Osteoblast (primary cell): Measurements from ENCODE around the gene TMEM236. TPM values are rescaled to one million over a fixed set of nuclear protein-coding genes. Genes with fewer than 3 reads are reported as not detected.
A peak's percentile ranks its signal among the peaks of the same experiment; 100 is the strongest.

ENCODE experiments used
- DNase-seq: peaks from one replicate; pipeline ENCODE4 v3.0.0; 2011; ENCODE audit warnings: low spot score, mixed read lengths; ENCODE audit not compliant: insufficient read length; ENCODE audit errors: missing footprints
- H2AFZ ChIP-seq: 2 replicates; pipeline ENCODE4 v1.6.0; 2011; ENCODE audit warnings: mild to moderate bottlenecking, low read length
- H3K27ac ChIP-seq: 2 replicates; pipeline ENCODE4 v1.5.1; 2011; ENCODE audit warnings: mild to moderate bottlenecking, low read depth, low read length, moderate library complexity
- H3K27me3 ChIP-seq: 2 replicates; pipeline ENCODE4 v1.6.0; 2012; ENCODE audit warnings: mild to moderate bottlenecking, control low read depth, inconsistent platforms, low read length, moderate library complexity; ENCODE audit not compliant: insufficient read depth
- H3K36me3 ChIP-seq: 2 replicates; pipeline ENCODE4 v1.5.1; 2011; ENCODE audit warnings: mild to moderate bottlenecking, low read length, control low read depth, moderate library complexity; ENCODE audit not compliant: insufficient read depth
- H3K4me1 ChIP-seq: 2 replicates; pipeline ENCODE4 v1.5.1; 2011; ENCODE audit warnings: mild to moderate bottlenecking, low read length, control low read depth, moderate library complexity; ENCODE audit not compliant: insufficient read depth
- H3K4me2 ChIP-seq: 2 replicates; pipeline ENCODE4 v1.6.0; 2011; ENCODE audit warnings: mild to moderate bottlenecking, low read length; ENCODE audit not compliant: insufficient read depth
- H3K4me3 ChIP-seq: fragments of 200-600 bp; sonication (generic); 3 replicates; pipeline ENCODE4 v1.5.1; 2012; ENCODE audit warnings: mild to moderate bottlenecking, low read length, inconsistent platforms; ENCODE audit not compliant: insufficient read depth
- H3K79me2 ChIP-seq: 2 replicates; pipeline ENCODE4 v1.6.0; 2012; ENCODE audit warnings: mild to moderate bottlenecking, low read length, control low read depth, inconsistent platforms; ENCODE audit not compliant: insufficient read depth
- H3K9me3 ChIP-seq: 2 replicates; pipeline ENCODE4 v1.5.1; 2011; ENCODE audit warnings: low read depth, low read length, control low read depth
- H4K20me1 ChIP-seq: 2 replicates; pipeline ENCODE4 v1.6.0; 2012; ENCODE audit warnings: mild to moderate bottlenecking, low read length, control low read depth; ENCODE audit not compliant: insufficient read depth
- CTCF ChIP-seq: IDR thresholded peaks from 2 replicates; pipeline ENCODE4 v1.5.1; 2011; ENCODE audit warnings: mild to moderate bottlenecking, low read depth, low read length, moderate library complexity; ENCODE audit errors: extremely low read depth
- total RNA-seq: library from RNA; depleted of rRNA; stranded (reverse); fragments of >200 nt; gene quantifications from 2 replicates; pipeline ENCODE4 v1.2.3, GENCODE V29; 2012

Gene TMEM236
- total RNA-seq, 1 donor, result under 0.01 TPM

- no peaks in the 10 kb centered on the region for H3K79me2 ChIP-seq
- DNase-seq, result no peak
- H2AFZ ChIP-seq, result no peak overlapping the region
- H3K9me3 ChIP-seq, result no peaks in the 10 kb centered on the region
- no peaks in the 10 kb centered on the region for H4K20me1 ChIP-seq
- no peaks in the 10 kb centered on the region for H3K27me3 ChIP-seq
- no peak overlapping the region for H3K4me3 ChIP-seq
- peaks cover 41% of the 10 kb centered on the region for H3K4me1 ChIP-seq
- peak overlapping the region; percentile 74 for H3K27ac ChIP-seq
- no peak for TF ChIP-seq CTCF
- H3K4me2 ChIP-seq, result no peak overlapping the region
- H3K36me3 ChIP-seq, result no peaks in the 10 kb centered on the region
Measured at GRCh38 chr10:17785276-17785930, 33.4 kb downstream of the TMEM236 start.

- Histone ChIP-seq H4K20me1 (no peaks in the 10 kb centered on the region), H3K27ac (peak overlapping the region; percentile 56), H3K27me3 (no peaks in the 10 kb centered on the region), H2AFZ (peak overlapping the region; percentile 78), H3K79me2 (no peaks in the 10 kb centered on the region), H3K4me2 (peak overlapping the region; percentile 59), H3K4me1 (peaks cover 41% of the 10 kb centered on the region), H3K9me3 (no peaks in the 10 kb centered on the region), H3K36me3 (no peaks in the 10 kb centered on the region), H3K4me3 (no peak overlapping the region)
- peak; percentile 87 for DNase-seq
- no peak for TF ChIP-seq CTCF
Measured at GRCh38 chr10:17787087-17787961, 35.3 kb downstream of the TMEM236 start.

- Histone ChIP-seq H3K9me3 (no peaks in the 10 kb centered on the region), H3K4me2 (no peak overlapping the region), H3K36me3 (no peaks in the 10 kb centered on the region), H3K4me1 (peaks cover 30% of the 10 kb centered on the region), H4K20me1 (no peaks in the 10 kb centered on the region), H3K79me2 (no peaks in the 10 kb centered on the region), H2AFZ (no peak overlapping the region), H3K4me3 (no peak overlapping the region), H3K27ac (no peak overlapping the region), H3K27me3 (no peaks in the 10 kb centered on the region)
- no peak for TF ChIP-seq CTCF
- DNase-seq, result no peak
Measured at GRCh38 chr10:17788646-17789045, 36.6 kb downstream of the TMEM236 start.

- Histone ChIP-seq H3K4me2 (no peak overlapping the region), H3K36me3 (no peaks in the 10 kb centered on the region), H2AFZ (no peak overlapping the region), H4K20me1 (no peaks in the 10 kb centered on the region), H3K79me2 (no peaks in the 10 kb centered on the region), H3K4me3 (no peak overlapping the region), H3K9me3 (no peaks in the 10 kb centered on the region), H3K27me3 (no peaks in the 10 kb centered on the region), H3K27ac (no peak overlapping the region), H3K4me1 (peaks cover 22% of the 10 kb centered on the region)
- DNase-seq, result no peak
- TF ChIP-seq CTCF, result no peak
Measured at GRCh38 chr10:17789396-17789795, 37.4 kb downstream of the TMEM236 start.
